Iris pigment epithelial cell (primary cell): ENCODE data around the gene AKR1C4.

Experiments
- DNase-seq: peaks from one replicate; pipeline ENCODE4 v3.0.0-alpha.2; 2011; ENCODE audit warnings: low read depth

Gene AKR1C4

GRCh38 chr10:5266804-5267203, 70.2 kb downstream of the AKR1C4 start:
- no peak for DNase-seq

DNA sequence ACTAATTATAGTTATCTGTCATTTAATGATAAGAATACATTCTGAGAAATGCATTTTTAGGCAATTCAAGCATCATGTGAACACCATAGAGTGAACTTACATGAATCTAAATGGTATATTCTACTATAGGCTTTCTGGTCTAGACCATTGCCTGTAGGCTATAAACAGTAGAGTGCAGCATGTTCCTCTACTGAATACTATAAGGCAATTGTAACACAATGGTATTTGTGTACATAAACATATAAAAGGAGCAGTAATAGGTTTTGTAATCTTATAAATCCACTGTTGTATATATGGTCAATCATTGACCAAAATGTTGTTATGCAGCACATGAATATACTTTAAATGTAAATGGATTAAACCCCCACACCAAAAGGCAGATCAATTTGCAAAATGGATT, 71.6 kb downstream of the AKR1C4 start:
- DNase-seq: no peak
